IMR-90 (cell line): ENCODE measurements around the gene NFYB. TPM values are rescaled to one million over a fixed set of nuclear protein-coding genes. Genes with fewer than 3 reads are reported as not detected.
"Not testable (repeated sequence)": the region's sequence is repeated elsewhere in the genome, so short reads cannot be mapped to it uniquely, and the experiment has no call there.

Experiments
- ATAC-seq: fragments of 200-7000 bp; cut with Tn5 transposase; 2 replicates; pipeline ENCODE4 v1.9.1; 2020; ENCODE audit warnings: low read depth, mild to moderate bottlenecking, moderate library complexity
- BruUV-seq: library from RNA; stranded (reverse); fragments of 400-500 nt; replicated peaks from 2 replicates; lab custom pipeline; 2021; lab: Mats Ljungman, UMichigan
- CTCF ChIA-PET: fragments of 300-600 bp; formaldehyde crosslinking; extraction: SDS; loops from one replicate; lab custom pipeline; 2021; ENCODE audit warnings: antibody characterized with exemption; lab: Yijun Ruan, JAX
- POLR2A ChIA-PET: fragments of 300-600 bp; sonication (Branson Sonifier 250); formaldehyde crosslinking; loops from one replicate; lab custom pipeline; 2022; ENCODE audit warnings: antibody characterized with exemption; ENCODE audit not compliant: unreplicated experiment; lab: Charles Lee
- DNase-seq: peaks from one replicate; pipeline ENCODE4 v3.0.0; 2013
- H2AFZ ChIP-seq: replicated peaks from 2 replicates; pipeline ENCODE3; 2013; ENCODE audit warnings: low read length, mild to moderate bottlenecking; ENCODE audit not compliant: poor library complexity
- H2AK5ac ChIP-seq: 2 replicates; pipeline ENCODE4 v1.6.1; 2013; ENCODE audit warnings: low read depth, low read length, inconsistent platforms
- H2AK9ac ChIP-seq: replicated peaks from 2 replicates; pipeline ENCODE3; 2013; ENCODE audit warnings: mild to moderate bottlenecking, low read depth, low read length, moderate library complexity; ENCODE audit not compliant: poor library complexity
- H2BK120ac ChIP-seq: 2 replicates; pipeline ENCODE4 v1.6.1; 2013; ENCODE audit warnings: low read depth, low read length, inconsistent platforms
- H2BK15ac ChIP-seq: 3 replicates; pipeline ENCODE4 v1.6.1; 2013; ENCODE audit warnings: low read depth, low read length, inconsistent platforms
- H2BK20ac ChIP-seq: 2 replicates; pipeline ENCODE4 v1.6.1; 2013; ENCODE audit warnings: low read depth, mild to moderate bottlenecking, inconsistent platforms, low read length, moderate library complexity
- H2BK5ac ChIP-seq: 2 replicates; pipeline ENCODE4 v1.6.1; 2013; ENCODE audit warnings: mild to moderate bottlenecking, low read depth, low read length, inconsistent platforms; ENCODE audit not compliant: poor library complexity, severe bottlenecking
- H3K14ac ChIP-seq: replicated peaks from 2 replicates; pipeline ENCODE4 v1.6.1; 2013; ENCODE audit warnings: low read depth, low read length, inconsistent platforms
- H3K18ac ChIP-seq: 2 replicates; pipeline ENCODE4 v1.6.1; 2013; ENCODE audit warnings: low read depth, low read length, control low read depth
- H3K23ac ChIP-seq: 2 replicates; pipeline ENCODE4 v1.6.1; 2013; ENCODE audit warnings: low read depth, low read length, inconsistent platforms
- H3K27ac ChIP-seq: 2 replicates; pipeline ENCODE4 v1.5.1; 2013; ENCODE audit warnings: mild to moderate bottlenecking, control low read depth, low read length; ENCODE audit not compliant: insufficient read depth
- H3K27me3 ChIP-seq: 2 replicates; pipeline ENCODE4 v1.6.1; 2013; ENCODE audit warnings: low read length; ENCODE audit not compliant: control insufficient read depth, insufficient read depth
- H3K36me3 ChIP-seq: 2 replicates; pipeline ENCODE4 v1.6.1; 2013; ENCODE audit warnings: low read length, mixed read lengths; ENCODE audit not compliant: control insufficient read depth, insufficient read depth
- H3K4ac ChIP-seq: 2 replicates; pipeline ENCODE4 v1.6.1; 2013; ENCODE audit warnings: low read depth, low read length, inconsistent platforms
- H3K4me1 ChIP-seq: 2 replicates; pipeline ENCODE4 v1.6.1; 2013; ENCODE audit warnings: low read length, mixed read lengths; ENCODE audit not compliant: control insufficient read depth, insufficient read depth
- H3K4me2 ChIP-seq: 2 replicates; pipeline ENCODE4 v1.6.1; 2013; ENCODE audit warnings: low read depth, mild to moderate bottlenecking, control low read depth, low read length, moderate library complexity
- H3K4me3 ChIP-seq: 2 replicates; pipeline ENCODE4 v1.5.1; 2013; ENCODE audit warnings: low read depth, mild to moderate bottlenecking, control low read depth, low read length, moderate library complexity; ENCODE audit not compliant: insufficient read depth
- H3K56ac ChIP-seq: 2 replicates; pipeline ENCODE4 v1.6.1; 2013; ENCODE audit warnings: low read length, inconsistent platforms; ENCODE audit not compliant: insufficient read depth; ENCODE audit errors: extremely low read depth
- H3K79me1 ChIP-seq, 2 experiments: 2 replicates each; pipeline ENCODE4 v1.6.1; 2013; ENCODE audit warnings: low read length in 2 of 2, inconsistent platforms in 1 of 2, low read depth in 1 of 2
- H3K9ac ChIP-seq: 2 replicates; pipeline ENCODE4 v1.6.1; 2013; ENCODE audit warnings: low read depth, low read length, control low read depth
- H3K9me1 ChIP-seq: 2 replicates; pipeline ENCODE4 v1.6.1; 2013; ENCODE audit warnings: low read length, inconsistent platforms; ENCODE audit not compliant: insufficient read depth
- H3K9me3 ChIP-seq: 2 replicates; pipeline ENCODE4 v1.6.1; 2013; ENCODE audit warnings: low read length; ENCODE audit not compliant: control insufficient read depth, insufficient read depth
- H4K20me1 ChIP-seq: 2 replicates; pipeline ENCODE4 v1.6.1; 2013; ENCODE audit warnings: low read length, inconsistent platforms; ENCODE audit not compliant: insufficient read depth
- H4K5ac ChIP-seq: 2 replicates; pipeline ENCODE4 v1.6.1; 2013; ENCODE audit warnings: mild to moderate bottlenecking, low read depth, low read length, control low read depth
- H4K8ac ChIP-seq, 2 experiments: 2 replicates each; pipeline ENCODE4 v1.6.1; 2013; ENCODE audit warnings: low read depth in 2 of 2, low read length in 2 of 2, control low read depth in 1 of 2, inconsistent platforms in 1 of 2
- H4K91ac ChIP-seq: 2 replicates; pipeline ENCODE4 v1.6.1; 2013; ENCODE audit warnings: low read depth, low read length, inconsistent platforms; ENCODE audit not compliant: insufficient read depth
- CEBPB ChIP-seq: IDR thresholded peaks from 2 replicates; pipeline ENCODE4 v1.6.1; 2012; ENCODE audit warnings: low read depth, low read length, improper control_type of control experiment
- MAFK ChIP-seq: IDR thresholded peaks from 2 replicates; pipeline ENCODE4 v1.6.1; 2012; ENCODE audit warnings: low read depth, low read length, improper control_type of control experiment
- NFE2L2 ChIP-seq: fragments of 150-350 bp; IDR thresholded peaks from 2 replicates; pipeline ENCODE4 v1.6.1; 2016; ENCODE audit warnings: low read depth, mild to moderate bottlenecking, low read length
- RAD21 ChIP-seq: IDR thresholded peaks from 2 replicates; pipeline ENCODE4 v1.6.1; 2012; ENCODE audit warnings: low read length, improper control_type of control experiment
- RCOR1 ChIP-seq: IDR thresholded peaks from 2 replicates; pipeline ENCODE4 v1.6.1; 2012; ENCODE audit warnings: mild to moderate bottlenecking, low read length, improper control_type of control experiment; ENCODE audit not compliant: insufficient replicate concordance
- RFX5 ChIP-seq: IDR thresholded peaks from 2 replicates; pipeline ENCODE4 v1.8.0; 2012; ENCODE audit warnings: low read depth, mild to moderate bottlenecking, low read length, moderate library complexity
- SMC3 ChIP-seq: fragments of 150-350 bp; IDR thresholded peaks from 2 replicates; pipeline ENCODE4 v1.6.1; 2016; ENCODE audit warnings: low read depth, mild to moderate bottlenecking, antibody characterized with exemption, low read length, moderate library complexity
- USF2 ChIP-seq: fragments of 150-350 bp; IDR thresholded peaks from 2 replicates; pipeline ENCODE4 v1.6.1; 2017; ENCODE audit warnings: mild to moderate bottlenecking, antibody characterized with exemption, low read length, low read depth
- WGBS, 2 experiments: methylation state at CpG; one replicate each; pipeline versions ENCODE4 v1.1.5 to v1.1.7; 2013; ENCODE audit warnings: missing lambda C conversion rate in 2 of 2; ENCODE audit not compliant: insufficient read length in 1 of 2; ENCODE audit errors: extremely low coverage in 2 of 2; 5-methylcytosine and 5-hydroxymethylcytosine counted together
- dilution Hi-C: fragments of 300-500 bp; cut with HindIII; formaldehyde crosslinking; loops from one replicate; pipeline ENCODE4 v1.14.3; 2018; ENCODE audit warnings: low sequenced_read_pairs; ENCODE audit not compliant: unreplicated experiment
- in situ Hi-C: fragments of 300-500 bp; cut with MboI; formaldehyde crosslinking; loops from 3 replicates; pipeline ENCODE4 v1.14.3; 2019; ENCODE audit warnings: low sequenced_read_pairs, inconsistent platforms, mixed read lengths
- intact Hi-C: fragments of 100-400 bp; cut with micrococcal nuclease; formaldehyde crosslinking; loops from 2 replicates; pipeline ENCODE4 v1.10.0; 2022
- polyA plus RNA-seq, 3 experiments: library from polyadenylated mRNA; depleted of rRNA; stranded (reverse); fragments of >200 nt; gene quantifications; 2 replicates each; pipeline ENCODE4 v1.2.3, GENCODE V29; 2012; ENCODE audit warnings: low replicate concordance in 1 of 3
- total RNA-seq: library from RNA; depleted of rRNA; stranded (reverse); fragments of >200 nt; gene quantifications from 2 replicates; pipeline ENCODE4 v1.2.3, GENCODE V29; 2012

Gene NFYB
- total and polyA plus RNA-seq, 2 of the 4 experiments (the other 2 are of a cell fraction): 22.2 to 28.4 TPM

GRCh38 chr12:104175726-104176247, 37.8 kb upstream of the NFYB start:
- no peak overlapping the region for H4K5ac ChIP-seq
- H2BK5ac ChIP-seq: no peak overlapping the region
- peaks cover 9% of the 10 kb centered on the region for H3K4me1 ChIP-seq
- in situ Hi-C loops (loop anchor here (25.0 kb wide), 1 partner anchor 887 kb away; no protein-coding TSS in a partner anchor), dilution Hi-C loops (no loop called here), intact Hi-C loops (no loop called here)
- H2BK20ac ChIP-seq: no peak overlapping the region
- 0 out of 4 replicates have a peak overlapping the region, but pooled peaks of 1 of the 2 experiments have one; percentile 21 for H4K8ac ChIP-seq
- no peak overlapping the region for H2BK120ac ChIP-seq
- H3K79me1 ChIP-seq: no peaks in the 10 kb centered on the region
- H3K14ac ChIP-seq: no peak overlapping the region
- no peak overlapping the region for H3K4me2 ChIP-seq
- ATAC-seq (no peak), DNase-seq (no peak)
- H2BK15ac ChIP-seq: no peak overlapping the region
- H3K4me3 ChIP-seq: no peak overlapping the region
- H3K36me3 ChIP-seq: no peaks in the 10 kb centered on the region
- H3K9ac ChIP-seq: no peak overlapping the region
- H3K4ac ChIP-seq: no peak overlapping the region
- H2AK5ac ChIP-seq: peak overlapping the region; percentile 64; the same call in 1 of the 2 replicates
- H3K18ac ChIP-seq: no peak overlapping the region
- H3K9me3 ChIP-seq: no peaks in the 10 kb centered on the region
- no peaks in the 10 kb centered on the region for H4K20me1 ChIP-seq
- BruUV-seq: no TSS peak
- 95% methylated on average over 5 of the region's 10 CpGs; no CpG with 5 or more reads in 1 of the 2 experiments for WGBS, 2 experiments
- peak overlapping the region; percentile 32 for H4K91ac ChIP-seq
- TF ChIP-seq RAD21 (no peak), USF2 (no peak), NFE2L2 (no peak), RCOR1 (no peak), MAFK (no peak), RFX5 (no peak), CEBPB (no peak), SMC3 (no peak)
- ChIA-PET POLR2A (no interaction called here), CTCF (no interaction called here)
- no peak overlapping the region for H3K27ac ChIP-seq
- H3K23ac ChIP-seq: no peak overlapping the region
- H3K9me1 ChIP-seq: peaks cover 13% of the 10 kb centered on the region
- H2AK9ac ChIP-seq: no peak overlapping the region
- H3K27me3 ChIP-seq: no peaks in the 10 kb centered on the region
- no peak overlapping the region for H3K56ac ChIP-seq
- no peak overlapping the region for H2AFZ ChIP-seq

GRCh38 chr12:104173804-104174203, 35.8 kb upstream of the NFYB start:
- H4K20me1 ChIP-seq, H2AK9ac ChIP-seq, H3K14ac ChIP-seq, BruUV-seq, H3K9me1 ChIP-seq, POLR2A ChIA-PET, H4K91ac ChIP-seq, H3K27me3 ChIP-seq, dilution Hi-C loops, H3K79me1 ChIP-seq, ATAC-seq, H3K36me3 ChIP-seq, H3K4me3 ChIP-seq, H3K56ac ChIP-seq, H3K4me1 ChIP-seq, H2AFZ ChIP-seq, H4K5ac ChIP-seq, H4K8ac ChIP-seq, DNase-seq, H2BK120ac ChIP-seq, H2BK5ac ChIP-seq, H3K4ac ChIP-seq, H2BK20ac ChIP-seq, CTCF ChIA-PET, H3K4me2 ChIP-seq, H3K9me3 ChIP-seq, H2BK15ac ChIP-seq, H3K27ac ChIP-seq, in situ Hi-C loops, H3K9ac ChIP-seq, intact Hi-C loops, H3K18ac ChIP-seq: not testable (repeated sequence)
- Histone ChIP-seq H2AK5ac (0 out of 2 replicates have a peak overlapping the region, but pooled peaks have one; percentile 24), H3K23ac (0 out of 2 replicates have a peak overlapping the region, but pooled peaks have one; percentile 3)
- WGBS, 2 experiments: no CpG with 5 or more reads among the region's 5 CpGs
